WTC11 (cell line): ENCODE data around the gene SPACA7. TPM values are rescaled to one million over a fixed set of nuclear protein-coding genes. Genes with fewer than 3 reads are reported as not detected.

Experiments used
- ATAC-seq: fragments of 200-7000 bp; cut with Tn5 transposase; 2 replicates; pipeline ENCODE4 v1.10.0; 2021; ENCODE audit warnings: mild to moderate bottlenecking, moderate library complexity
- CTCF ChIA-PET: fragments of 300-600 bp; sonication (Branson Sonifier 250); formaldehyde crosslinking; loops from one replicate; lab custom pipeline; 2021; ENCODE audit warnings: antibody characterized with exemption; lab: Charles Lee
- POLR2A ChIA-PET: fragments of 350-600 bp; sonication (Branson Sonifier 250); formaldehyde crosslinking; loops from one replicate; lab custom pipeline; 2021; ENCODE audit warnings: antibody characterized with exemption; lab: Charles Lee
- DNase-seq: peaks from one replicate; pipeline ENCODE4 v3.0.0; 2021; ENCODE audit warnings: low spot score
- H3K27ac Mint-ChIP-seq: 2 replicates; pipeline ENCODE4 v1.8.0; 2021; ENCODE audit warnings: mixed read lengths
- H3K27me3 Mint-ChIP-seq: 2 replicates; pipeline ENCODE4 v1.8.0; 2021; ENCODE audit warnings: low read depth, mild to moderate bottlenecking, moderate library complexity, mixed read lengths
- H3K36me3 Mint-ChIP-seq: 2 replicates; pipeline ENCODE4 v1.8.0; 2021; ENCODE audit warnings: mixed read lengths
- H3K4me1 Mint-ChIP-seq: 2 replicates; pipeline ENCODE4 v1.8.0; 2022; ENCODE audit warnings: mixed read lengths
- H3K4me3 Mint-ChIP-seq: 2 replicates; pipeline ENCODE4 v1.8.0; 2021; ENCODE audit warnings: mild to moderate bottlenecking, moderate library complexity, mixed read lengths
- H3K9me3 Mint-ChIP-seq: 2 replicates; pipeline ENCODE4 v1.8.0; 2021; ENCODE audit warnings: mixed read lengths
- ATF1 ChIP-seq: sonication (generic); formaldehyde crosslinking; IDR thresholded peaks from 2 replicates; pipeline ENCODE4 v1.8.1; 2023; ENCODE audit warnings: mild to moderate bottlenecking, moderate library complexity, missing genetic modification reagents
- GTF2I ChIP-seq: fragments of 250-450 bp; sonication (Bioruptor Pico); conservative IDR thresholded peaks from 2 replicates; pipeline ENCODE4 v1.4.0; 2021; ENCODE audit warnings: mild to moderate bottlenecking
- IRF2 ChIP-seq: sonication (generic); formaldehyde crosslinking; IDR thresholded peaks from 2 replicates; pipeline ENCODE4 v1.8.0; 2022; ENCODE audit warnings: low read depth, missing genetic modification reagents, borderline replicate concordance
- JUN ChIP-seq: sonication (generic); formaldehyde crosslinking; IDR thresholded peaks from 2 replicates; pipeline ENCODE4 v1.8.0; 2023; ENCODE audit warnings: mild to moderate bottlenecking, missing genetic modification reagents
- MXD4 ChIP-seq: fragments of 250-450 bp; sonication (Bioruptor Pico); IDR thresholded peaks from 2 replicates; pipeline ENCODE4 v1.8.0; 2021; ENCODE audit warnings: mild to moderate bottlenecking, moderate library complexity, borderline replicate concordance
- RELA ChIP-seq: sonication (generic); formaldehyde crosslinking; IDR thresholded peaks from 2 replicates; pipeline ENCODE4 v1.8.1; 2022; ENCODE audit warnings: missing genetic modification reagents, mild to moderate bottlenecking, borderline replicate concordance
- RORB ChIP-seq: fragments of 250-450 bp; sonication (Bioruptor Pico); IDR thresholded peaks from 2 replicates; pipeline ENCODE4 v1.9.0; 2021; ENCODE audit warnings: mild to moderate bottlenecking
- TEAD1 ChIP-seq: sonication (generic); formaldehyde crosslinking; IDR thresholded peaks from 2 replicates; pipeline ENCODE4 v1.8.0; 2022; ENCODE audit warnings: mild to moderate bottlenecking, missing genetic modification reagents
- ZBTB21 ChIP-seq: sonication (generic); formaldehyde crosslinking; IDR thresholded peaks from 2 replicates; pipeline ENCODE4 v1.8.1; 2023; ENCODE audit warnings: mild to moderate bottlenecking, missing genetic modification reagents, borderline replicate concordance
- ZNF263 ChIP-seq: sonication (generic); formaldehyde crosslinking; IDR thresholded peaks from 2 replicates; pipeline ENCODE4 v1.8.1; 2022; ENCODE audit warnings: low read depth, mild to moderate bottlenecking, moderate library complexity, missing genetic modification reagents
- ZNF416 ChIP-seq: fragments of 250-450 bp; sonication (Bioruptor Pico); IDR thresholded peaks from 2 replicates; pipeline ENCODE4 v1.9.0; 2021; ENCODE audit warnings: mild to moderate bottlenecking, inconsistent platforms
- total RNA-seq: library from RNA; stranded (reverse); gene quantifications from 3 replicates; pipeline ENCODE4 v1.2.3, GENCODE V29; 2021
- TF ChIP-seq, protein P1 (sequence below): fragments of 250-450 bp; sonication (Bioruptor Pico); IDR thresholded peaks from 2 replicates; pipeline ENCODE4 v1.9.0; 2021; ENCODE audit warnings: mild to moderate bottlenecking
- TF ChIP-seq, protein P2 (sequence below): fragments of 250-450 bp; sonication (Bioruptor Pico); conservative IDR thresholded peaks from 2 replicates; pipeline ENCODE4 v1.9.0; 2021; ENCODE audit warnings: mild to moderate bottlenecking
- TF ChIP-seq, protein P3 (sequence below): sonication (generic); formaldehyde crosslinking; IDR thresholded peaks from 2 replicates; pipeline ENCODE4 v1.8.0; 2022; ENCODE audit warnings: mild to moderate bottlenecking, missing genetic modification reagents
- TF ChIP-seq, protein P4 (sequence below): fragments of 200-600 bp; IDR thresholded peaks from 2 replicates; pipeline ENCODE4 v1.8.0; 2022; ENCODE audit warnings: antibody characterized with exemption
- TF ChIP-seq, protein P5 (sequence below): sonication (generic); formaldehyde crosslinking; IDR thresholded peaks from 2 replicates; pipeline ENCODE4 v1.8.1; 2023; ENCODE audit warnings: mild to moderate bottlenecking, missing genetic modification reagents, borderline replicate concordance
- TF ChIP-seq, protein P6 (sequence below): sonication (generic); formaldehyde crosslinking; IDR thresholded peaks from 2 replicates; pipeline ENCODE4 v1.8.0; 2023; ENCODE audit warnings: missing genetic modification reagents, mild to moderate bottlenecking, borderline replicate concordance

SPACA7 gene
- total RNA-seq, 1 experiment from 2014 or later = not detected

DNA sequence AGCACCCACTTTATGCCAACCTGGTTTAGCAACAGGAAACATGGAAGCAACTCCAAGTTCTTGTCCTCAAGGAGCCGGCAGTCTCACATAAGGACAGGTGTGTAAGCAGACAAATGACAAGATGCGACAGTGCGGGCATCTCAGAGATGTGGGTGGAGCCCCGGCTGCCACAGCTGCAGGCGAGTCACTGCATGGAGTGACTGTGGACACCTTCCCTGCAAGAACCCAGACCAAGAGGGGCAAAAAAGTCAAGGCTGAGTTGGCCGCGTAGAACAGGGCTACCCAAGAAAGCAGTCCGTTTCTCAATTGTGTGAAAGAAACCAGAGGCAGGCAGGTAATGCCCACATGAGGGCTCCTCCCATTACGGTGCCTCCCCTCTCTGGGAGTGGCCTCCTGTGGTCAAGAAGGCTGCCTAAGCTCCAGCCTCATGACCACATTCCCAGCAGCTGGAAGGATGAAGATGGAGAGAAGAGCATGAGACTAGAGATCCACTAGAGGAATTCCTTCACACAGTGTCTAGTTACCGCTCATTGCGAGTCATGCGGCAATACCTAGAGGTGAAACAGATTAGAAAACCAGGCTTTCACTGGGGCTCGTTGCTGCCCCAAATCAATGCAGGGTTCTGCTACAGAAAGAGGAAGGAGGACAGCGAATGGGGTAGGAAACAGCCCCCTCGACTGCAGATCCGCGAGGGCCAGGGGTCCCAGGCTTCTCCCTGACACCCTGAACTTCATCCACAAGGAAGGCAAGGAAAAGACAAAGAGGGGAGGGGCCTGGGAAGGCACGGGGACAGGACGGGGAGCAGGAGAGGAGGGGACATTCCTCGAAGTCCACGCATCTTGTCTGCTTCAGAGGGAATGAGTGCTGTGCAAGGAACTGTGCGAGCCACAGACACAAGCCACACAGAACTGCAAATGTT lies 80.2 kb downstream of the SPACA7 start:
- Mint-ChIP-seq H3K4me3 (no peak overlapping the region), H3K27me3 (no peaks in the 10 kb centered on the region), H3K9me3 (peaks cover 25% of the 10 kb centered on the region), H3K27ac (no peak overlapping the region), H3K4me1 (no peaks in the 10 kb centered on the region), H3K36me3 (no peaks in the 10 kb centered on the region)
- ATAC-seq (no peak), DNase-seq (peak; percentile 6)
- CTCF ChIA-PET = interaction anchor here (0.6 to 3.3 kb wide), 2 partner anchors 13 to 30 kb away, joined by 3 to 18 read pairs; no protein-coding TSS in a partner anchor
- POLR2A ChIA-PET = no interaction called here
- TF ChIP-seq RORB (CRISPR knock-in tag) = no peak
- no peak for TF ChIP-seq JUN (CRISPR knock-in tag)
- TF ChIP-seq, protein P1, sequence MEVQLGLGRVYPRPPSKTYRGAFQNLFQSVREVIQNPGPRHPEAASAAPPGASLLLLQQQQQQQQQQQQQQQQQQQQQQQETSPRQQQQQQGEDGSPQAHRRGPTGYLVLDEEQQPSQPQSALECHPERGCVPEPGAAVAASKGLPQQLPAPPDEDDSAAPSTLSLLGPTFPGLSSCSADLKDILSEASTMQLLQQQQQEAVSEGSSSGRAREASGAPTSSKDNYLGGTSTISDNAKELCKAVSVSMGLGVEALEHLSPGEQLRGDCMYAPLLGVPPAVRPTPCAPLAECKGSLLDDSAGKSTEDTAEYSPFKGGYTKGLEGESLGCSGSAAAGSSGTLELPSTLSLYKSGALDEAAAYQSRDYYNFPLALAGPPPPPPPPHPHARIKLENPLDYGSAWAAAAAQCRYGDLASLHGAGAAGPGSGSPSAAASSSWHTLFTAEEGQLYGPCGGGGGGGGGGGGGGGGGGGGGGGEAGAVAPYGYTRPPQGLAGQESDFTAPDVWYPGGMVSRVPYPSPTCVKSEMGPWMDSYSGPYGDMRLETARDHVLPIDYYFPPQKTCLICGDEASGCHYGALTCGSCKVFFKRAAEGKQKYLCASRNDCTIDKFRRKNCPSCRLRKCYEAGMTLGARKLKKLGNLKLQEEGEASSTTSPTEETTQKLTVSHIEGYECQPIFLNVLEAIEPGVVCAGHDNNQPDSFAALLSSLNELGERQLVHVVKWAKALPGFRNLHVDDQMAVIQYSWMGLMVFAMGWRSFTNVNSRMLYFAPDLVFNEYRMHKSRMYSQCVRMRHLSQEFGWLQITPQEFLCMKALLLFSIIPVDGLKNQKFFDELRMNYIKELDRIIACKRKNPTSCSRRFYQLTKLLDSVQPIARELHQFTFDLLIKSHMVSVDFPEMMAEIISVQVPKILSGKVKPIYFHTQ (CRISPR knock-in tag) = no peak
- TF ChIP-seq ZNF416 (CRISPR knock-in tag) = no peak
- no peak for TF ChIP-seq ZBTB21 (CRISPR knock-in tag)
- no peak for TF ChIP-seq ZNF263
- TF ChIP-seq, protein P2, sequence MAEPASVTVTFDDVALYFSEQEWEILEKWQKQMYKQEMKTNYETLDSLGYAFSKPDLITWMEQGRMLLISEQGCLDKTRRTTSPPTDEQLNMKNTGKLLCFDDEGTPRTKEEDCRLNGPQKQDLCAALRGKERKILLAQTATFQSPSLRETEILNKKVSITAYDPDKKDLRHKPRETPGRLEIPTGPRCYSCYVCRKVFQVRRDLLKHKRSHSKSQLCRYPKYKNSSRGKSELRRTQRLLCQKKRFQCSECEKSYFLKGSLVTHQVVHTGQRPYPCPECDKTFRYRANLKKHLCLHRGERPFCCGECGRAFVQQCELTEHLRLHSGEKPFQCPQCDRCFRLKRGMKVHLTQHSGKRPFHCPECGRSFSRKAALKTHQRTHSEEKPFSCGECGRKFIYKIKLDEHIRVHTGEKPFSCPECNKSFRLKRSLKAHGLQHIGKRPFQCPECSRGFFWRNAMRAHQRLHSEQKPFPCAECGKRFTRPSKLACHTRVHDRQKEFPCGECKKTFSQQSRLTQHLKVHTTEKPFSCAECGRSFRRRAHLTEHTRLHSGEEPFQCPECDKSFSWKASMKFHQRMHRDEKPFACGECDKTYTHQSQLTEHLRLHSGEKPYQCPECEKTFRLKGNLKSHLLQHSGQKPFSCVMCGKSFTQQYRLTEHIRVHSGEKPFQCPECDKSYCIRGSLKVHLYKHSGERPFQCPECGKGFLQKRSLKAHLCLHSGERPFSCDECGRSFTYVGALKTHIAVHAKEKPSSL (CRISPR knock-in tag) = no peak
- TF ChIP-seq GTF2I (CRISPR knock-in tag) = no peak; the same call in 1 of the 2 replicates
- TF ChIP-seq ATF1 (CRISPR knock-in tag) = no peak
- no peak for TF ChIP-seq RELA (CRISPR knock-in tag)
- no peak for TF ChIP-seq TEAD1
- TF ChIP-seq, protein P3, sequence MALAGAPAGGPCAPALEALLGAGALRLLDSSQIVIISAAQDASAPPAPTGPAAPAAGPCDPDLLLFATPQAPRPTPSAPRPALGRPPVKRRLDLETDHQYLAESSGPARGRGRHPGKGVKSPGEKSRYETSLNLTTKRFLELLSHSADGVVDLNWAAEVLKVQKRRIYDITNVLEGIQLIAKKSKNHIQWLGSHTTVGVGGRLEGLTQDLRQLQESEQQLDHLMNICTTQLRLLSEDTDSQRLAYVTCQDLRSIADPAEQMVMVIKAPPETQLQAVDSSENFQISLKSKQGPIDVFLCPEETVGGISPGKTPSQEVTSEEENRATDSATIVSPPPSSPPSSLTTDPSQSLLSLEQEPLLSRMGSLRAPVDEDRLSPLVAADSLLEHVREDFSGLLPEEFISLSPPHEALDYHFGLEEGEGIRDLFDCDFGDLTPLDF (CRISPR knock-in tag) = no peak
- TF ChIP-seq, protein P4, sequence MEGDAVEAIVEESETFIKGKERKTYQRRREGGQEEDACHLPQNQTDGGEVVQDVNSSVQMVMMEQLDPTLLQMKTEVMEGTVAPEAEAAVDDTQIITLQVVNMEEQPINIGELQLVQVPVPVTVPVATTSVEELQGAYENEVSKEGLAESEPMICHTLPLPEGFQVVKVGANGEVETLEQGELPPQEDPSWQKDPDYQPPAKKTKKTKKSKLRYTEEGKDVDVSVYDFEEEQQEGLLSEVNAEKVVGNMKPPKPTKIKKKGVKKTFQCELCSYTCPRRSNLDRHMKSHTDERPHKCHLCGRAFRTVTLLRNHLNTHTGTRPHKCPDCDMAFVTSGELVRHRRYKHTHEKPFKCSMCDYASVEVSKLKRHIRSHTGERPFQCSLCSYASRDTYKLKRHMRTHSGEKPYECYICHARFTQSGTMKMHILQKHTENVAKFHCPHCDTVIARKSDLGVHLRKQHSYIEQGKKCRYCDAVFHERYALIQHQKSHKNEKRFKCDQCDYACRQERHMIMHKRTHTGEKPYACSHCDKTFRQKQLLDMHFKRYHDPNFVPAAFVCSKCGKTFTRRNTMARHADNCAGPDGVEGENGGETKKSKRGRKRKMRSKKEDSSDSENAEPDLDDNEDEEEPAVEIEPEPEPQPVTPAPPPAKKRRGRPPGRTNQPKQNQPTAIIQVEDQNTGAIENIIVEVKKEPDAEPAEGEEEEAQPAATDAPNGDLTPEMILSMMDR = no peak
- TF ChIP-seq, protein P5, sequence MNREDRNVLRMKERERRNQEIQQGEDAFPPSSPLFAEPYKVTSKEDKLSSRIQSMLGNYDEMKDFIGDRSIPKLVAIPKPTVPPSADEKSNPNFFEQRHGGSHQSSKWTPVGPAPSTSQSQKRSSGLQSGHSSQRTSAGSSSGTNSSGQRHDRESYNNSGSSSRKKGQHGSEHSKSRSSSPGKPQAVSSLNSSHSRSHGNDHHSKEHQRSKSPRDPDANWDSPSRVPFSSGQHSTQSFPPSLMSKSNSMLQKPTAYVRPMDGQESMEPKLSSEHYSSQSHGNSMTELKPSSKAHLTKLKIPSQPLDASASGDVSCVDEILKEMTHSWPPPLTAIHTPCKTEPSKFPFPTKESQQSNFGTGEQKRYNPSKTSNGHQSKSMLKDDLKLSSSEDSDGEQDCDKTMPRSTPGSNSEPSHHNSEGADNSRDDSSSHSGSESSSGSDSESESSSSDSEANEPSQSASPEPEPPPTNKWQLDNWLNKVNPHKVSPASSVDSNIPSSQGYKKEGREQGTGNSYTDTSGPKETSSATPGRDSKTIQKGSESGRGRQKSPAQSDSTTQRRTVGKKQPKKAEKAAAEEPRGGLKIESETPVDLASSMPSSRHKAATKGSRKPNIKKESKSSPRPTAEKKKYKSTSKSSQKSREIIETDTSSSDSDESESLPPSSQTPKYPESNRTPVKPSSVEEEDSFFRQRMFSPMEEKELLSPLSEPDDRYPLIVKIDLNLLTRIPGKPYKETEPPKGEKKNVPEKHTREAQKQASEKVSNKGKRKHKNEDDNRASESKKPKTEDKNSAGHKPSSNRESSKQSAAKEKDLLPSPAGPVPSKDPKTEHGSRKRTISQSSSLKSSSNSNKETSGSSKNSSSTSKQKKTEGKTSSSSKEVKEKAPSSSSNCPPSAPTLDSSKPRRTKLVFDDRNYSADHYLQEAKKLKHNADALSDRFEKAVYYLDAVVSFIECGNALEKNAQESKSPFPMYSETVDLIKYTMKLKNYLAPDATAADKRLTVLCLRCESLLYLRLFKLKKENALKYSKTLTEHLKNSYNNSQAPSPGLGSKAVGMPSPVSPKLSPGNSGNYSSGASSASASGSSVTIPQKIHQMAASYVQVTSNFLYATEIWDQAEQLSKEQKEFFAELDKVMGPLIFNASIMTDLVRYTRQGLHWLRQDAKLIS (CRISPR knock-in tag) = no peak
- no peak for TF ChIP-seq MXD4
- TF ChIP-seq IRF2 (CRISPR knock-in tag) = no peak
- TF ChIP-seq, protein P6, sequence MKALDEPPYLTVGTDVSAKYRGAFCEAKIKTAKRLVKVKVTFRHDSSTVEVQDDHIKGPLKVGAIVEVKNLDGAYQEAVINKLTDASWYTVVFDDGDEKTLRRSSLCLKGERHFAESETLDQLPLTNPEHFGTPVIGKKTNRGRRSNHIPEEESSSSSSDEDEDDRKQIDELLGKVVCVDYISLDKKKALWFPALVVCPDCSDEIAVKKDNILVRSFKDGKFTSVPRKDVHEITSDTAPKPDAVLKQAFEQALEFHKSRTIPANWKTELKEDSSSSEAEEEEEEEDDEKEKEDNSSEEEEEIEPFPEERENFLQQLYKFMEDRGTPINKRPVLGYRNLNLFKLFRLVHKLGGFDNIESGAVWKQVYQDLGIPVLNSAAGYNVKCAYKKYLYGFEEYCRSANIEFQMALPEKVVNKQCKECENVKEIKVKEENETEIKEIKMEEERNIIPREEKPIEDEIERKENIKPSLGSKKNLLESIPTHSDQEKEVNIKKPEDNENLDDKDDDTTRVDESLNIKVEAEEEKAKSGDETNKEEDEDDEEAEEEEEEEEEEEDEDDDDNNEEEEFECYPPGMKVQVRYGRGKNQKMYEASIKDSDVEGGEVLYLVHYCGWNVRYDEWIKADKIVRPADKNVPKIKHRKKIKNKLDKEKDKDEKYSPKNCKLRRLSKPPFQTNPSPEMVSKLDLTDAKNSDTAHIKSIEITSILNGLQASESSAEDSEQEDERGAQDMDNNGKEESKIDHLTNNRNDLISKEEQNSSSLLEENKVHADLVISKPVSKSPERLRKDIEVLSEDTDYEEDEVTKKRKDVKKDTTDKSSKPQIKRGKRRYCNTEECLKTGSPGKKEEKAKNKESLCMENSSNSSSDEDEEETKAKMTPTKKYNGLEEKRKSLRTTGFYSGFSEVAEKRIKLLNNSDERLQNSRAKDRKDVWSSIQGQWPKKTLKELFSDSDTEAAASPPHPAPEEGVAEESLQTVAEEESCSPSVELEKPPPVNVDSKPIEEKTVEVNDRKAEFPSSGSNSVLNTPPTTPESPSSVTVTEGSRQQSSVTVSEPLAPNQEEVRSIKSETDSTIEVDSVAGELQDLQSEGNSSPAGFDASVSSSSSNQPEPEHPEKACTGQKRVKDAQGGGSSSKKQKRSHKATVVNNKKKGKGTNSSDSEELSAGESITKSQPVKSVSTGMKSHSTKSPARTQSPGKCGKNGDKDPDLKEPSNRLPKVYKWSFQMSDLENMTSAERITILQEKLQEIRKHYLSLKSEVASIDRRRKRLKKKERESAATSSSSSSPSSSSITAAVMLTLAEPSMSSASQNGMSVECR = no peak
